Breast epithelium (tissue), 3 donors: ENCODE measurements around the gene PRDM11.

ENCODE experiments used
- CTCF ChIP-seq, 3 donors: fragments of 450-650 bp; IDR thresholded peaks; one replicate each; pipeline ENCODE4 v1.5.1; 2016 to 2017; ENCODE audit warnings: antibody characterized with exemption in 3 of 3, mild to moderate bottlenecking in 3 of 3, moderate library complexity in 3 of 3
- POLR2A ChIP-seq: fragments of 450-650 bp; IDR thresholded peaks from one replicate; pipeline ENCODE4 v1.6.1; 2016; ENCODE audit warnings: antibody characterized with exemption, mild to moderate bottlenecking, moderate library complexity
- POLR2AphosphoS5 ChIP-seq, 3 donors: sonication (generic); formaldehyde crosslinking; IDR thresholded peaks; one replicate each; pipeline ENCODE4 v1.6.1; 2017; ENCODE audit warnings: antibody characterized with exemption in 3 of 3

GRCh38 chr11:45171550-45171949 is 25.1 kb downstream of the PRDM11 start:
- TF ChIP-seq CTCF (IDR thresholded peaks at IDR 0.05) (no peak), POLR2A (no peak), POLR2AphosphoS5 (IDR thresholded peaks at IDR 0.05) (no peak)
